ENCODE results near the gene TOR2A. TPM values are rescaled to one million over a fixed set of nuclear protein-coding genes. Genes with fewer than 3 reads are reported as not detected.

TOR2A gene
- total RNA-seq, 1 donor from 2014 or later = 17.3 TPM

GRCh38 chr9:127726871-127727270 lies 8.2 kb downstream of the TOR2A start:
- DNase-seq (ENCODE audit: low spot score in 2 of 2, unreplicated experiment in 2 of 2) = no peak
- no peaks in the 10 kb centered on the region for H3K9me3 Mint-ChIP-seq
- no peaks in the 10 kb centered on the region for H3K27me3 Mint-ChIP-seq (ENCODE audit: low read depth)
- no peak overlapping the region for H3K27ac Mint-ChIP-seq
- no peak overlapping the region for H3K4me3 Mint-ChIP-seq
- no peaks in the 10 kb centered on the region for H3K4me1 Mint-ChIP-seq
- no peaks in the 10 kb centered on the region for H3K36me3 Mint-ChIP-seq
- TF ChIP-seq CTCF (IDR thresholded peaks at IDR 0.05; ENCODE audit: unreplicated experiment) = no peak

DNA sequence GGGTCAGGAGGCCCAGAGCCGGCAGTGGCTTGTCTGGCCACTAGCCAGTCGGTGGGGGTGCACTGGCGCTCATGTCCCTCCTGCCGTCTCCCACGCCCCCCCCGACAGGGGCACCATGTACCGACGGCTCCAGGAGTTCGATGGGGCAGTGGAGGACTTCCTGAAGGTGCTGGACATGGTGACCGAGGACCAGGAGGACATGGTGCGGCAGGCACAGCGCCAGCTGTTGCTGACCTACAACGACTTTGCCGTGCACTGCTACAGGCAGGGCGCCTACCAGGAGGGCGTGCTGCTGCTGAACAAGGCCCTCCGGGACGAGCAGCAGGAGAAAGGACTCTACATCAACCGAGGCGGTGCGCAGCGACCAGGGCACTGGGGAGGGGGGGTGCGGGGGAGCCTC lies 11.1 kb downstream of the TOR2A start:
- H3K36me3 Mint-ChIP-seq = no peaks in the 10 kb centered on the region
- no peak for TF ChIP-seq CTCF (IDR thresholded peaks at IDR 0.05; ENCODE audit: unreplicated experiment)
- H3K9me3 Mint-ChIP-seq = no peaks in the 10 kb centered on the region
- H3K4me1 Mint-ChIP-seq = no peaks in the 10 kb centered on the region
- peaks cover 3% of the 10 kb centered on the region for H3K27me3 Mint-ChIP-seq (ENCODE audit: low read depth)
- no peak for DNase-seq (ENCODE audit: low spot score in 2 of 2, unreplicated experiment in 2 of 2)
- no peak overlapping the region for H3K4me3 Mint-ChIP-seq
- no peak overlapping the region for H3K27ac Mint-ChIP-seq

DNA sequence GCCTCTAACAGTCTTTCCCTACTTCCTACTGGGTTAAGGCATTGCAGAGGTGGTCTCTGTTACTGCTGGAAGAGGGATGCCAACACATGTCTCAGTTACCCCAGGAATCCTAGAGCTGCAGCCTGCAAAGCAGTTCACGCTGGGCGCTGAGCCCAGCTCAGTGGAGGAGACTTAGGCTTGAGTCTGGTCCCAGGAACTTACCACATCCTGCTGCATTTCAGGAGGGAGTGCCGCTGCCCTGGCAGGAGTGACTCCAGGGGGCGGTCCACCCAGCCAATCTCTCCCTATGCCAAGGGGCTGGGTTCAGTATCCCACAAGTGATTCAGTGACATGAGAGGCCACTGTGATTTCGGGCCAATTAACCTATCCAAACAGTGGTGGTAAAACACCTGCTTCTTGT lies 11.7 kb downstream of the TOR2A start:
- no peaks in the 10 kb centered on the region for H3K36me3 Mint-ChIP-seq
- peaks cover 3% of the 10 kb centered on the region for H3K27me3 Mint-ChIP-seq (ENCODE audit: low read depth)
- no peak overlapping the region for H3K4me3 Mint-ChIP-seq
- no peak for DNase-seq (ENCODE audit: low spot score in 2 of 2, unreplicated experiment in 2 of 2)
- no peaks in the 10 kb centered on the region for H3K9me3 Mint-ChIP-seq
- H3K27ac Mint-ChIP-seq = no peak overlapping the region
- no peaks in the 10 kb centered on the region for H3K4me1 Mint-ChIP-seq
- no peak for TF ChIP-seq CTCF (IDR thresholded peaks at IDR 0.05; ENCODE audit: unreplicated experiment)

DNA sequence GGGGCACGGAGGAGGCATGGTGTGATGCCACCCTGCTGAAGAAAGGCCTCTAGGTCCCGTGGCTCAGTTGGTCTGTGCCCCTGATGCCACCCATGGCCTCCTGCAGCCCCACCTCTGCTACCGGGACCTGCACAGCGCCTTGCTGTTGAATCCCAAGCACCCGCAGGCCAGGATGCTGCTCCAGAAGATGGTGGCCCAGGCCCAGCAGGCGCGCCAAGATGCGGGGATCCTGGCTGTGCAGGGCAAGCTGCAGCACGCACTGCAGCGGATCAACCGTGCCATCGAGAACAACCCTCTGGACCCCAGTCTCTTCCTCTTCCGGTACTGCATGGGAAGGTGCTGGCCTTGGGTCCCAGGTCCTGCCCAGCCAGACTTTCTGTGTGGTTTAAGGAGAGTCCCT lies 12.1 kb downstream of the TOR2A start:
- Mint-ChIP-seq H3K27me3 (ENCODE audit: low read depth) (peaks cover 3% of the 10 kb centered on the region), H3K9me3 (no peaks in the 10 kb centered on the region), H3K36me3 (no peaks in the 10 kb centered on the region), H3K27ac (no peak overlapping the region), H3K4me3 (no peak overlapping the region), H3K4me1 (no peaks in the 10 kb centered on the region)
- no peak for TF ChIP-seq CTCF (IDR thresholded peaks at IDR 0.05; ENCODE audit: unreplicated experiment)
- DNase-seq (ENCODE audit: low spot score in 2 of 2, unreplicated experiment in 2 of 2) = no peak

DNA sequence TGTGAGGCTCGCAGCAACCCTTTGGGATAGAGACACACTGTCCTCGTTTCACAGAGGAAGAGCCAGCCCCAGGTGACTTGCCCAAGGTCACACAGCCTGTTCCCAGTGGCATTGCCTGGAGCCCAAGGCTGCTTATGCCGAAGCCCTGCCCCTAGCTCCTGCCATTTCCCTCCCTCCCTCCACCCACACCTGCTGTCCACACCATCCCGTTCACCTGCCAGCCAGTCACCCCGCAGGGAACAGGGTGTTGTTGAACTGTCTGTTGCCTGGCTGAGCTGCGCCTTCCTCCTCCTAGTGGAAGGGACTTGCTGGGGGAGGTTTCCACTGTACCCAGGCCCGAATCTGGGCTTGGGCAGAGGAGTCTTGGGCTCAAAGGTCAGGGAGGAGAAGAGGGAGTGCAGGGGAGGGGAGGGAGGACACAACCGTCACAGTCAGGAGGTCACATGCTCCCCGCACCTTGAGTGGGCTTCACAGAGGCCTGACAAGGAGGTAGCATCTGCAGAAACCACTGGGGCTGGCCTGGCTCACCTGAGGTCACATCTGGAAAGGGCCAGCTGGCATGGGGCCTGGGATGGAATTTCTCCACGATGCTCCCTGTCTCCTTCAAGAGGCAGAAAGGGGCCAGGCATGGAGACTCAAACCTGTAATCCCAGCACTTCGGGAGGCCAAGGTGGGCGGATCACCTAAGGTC lies 12.9 kb downstream of the TOR2A start:
- no peak for TF ChIP-seq CTCF (IDR thresholded peaks at IDR 0.05; ENCODE audit: unreplicated experiment)
- no peak overlapping the region for H3K27ac Mint-ChIP-seq
- DNase-seq (ENCODE audit: low spot score in 2 of 2, unreplicated experiment in 2 of 2) = no peak
- no peaks in the 10 kb centered on the region for H3K36me3 Mint-ChIP-seq
- no peaks in the 10 kb centered on the region for H3K9me3 Mint-ChIP-seq
- no peak overlapping the region for H3K4me3 Mint-ChIP-seq
- no peaks in the 10 kb centered on the region for H3K4me1 Mint-ChIP-seq
- H3K27me3 Mint-ChIP-seq (ENCODE audit: low read depth) = peaks cover 3% of the 10 kb centered on the region

Data from mesothelial cell of epicardium (in vitro differentiated cells).